HCT116 (cell line): ENCODE results near the gene KIFC3. TPM values are rescaled to one million over a fixed set of nuclear protein-coding genes. Genes with fewer than 3 reads are reported as not detected.
"Not testable (repeated sequence)": the region's sequence is repeated elsewhere in the genome, so short reads cannot be mapped to it uniquely, and the experiment has no call there.

ENCODE experiments used
- ATAC-seq: fragments of 200-7000 bp; cut with Tn5 transposase; 2 replicates; pipeline ENCODE4 v1.9.1; 2020; ENCODE audit warnings: mild to moderate bottlenecking, moderate library complexity
- BruUV-seq: library from RNA; stranded (reverse); fragments of 400-500 nt; replicated peaks from 2 replicates; lab custom pipeline; 2021; lab: Mats Ljungman, UMichigan
- CTCF ChIA-PET: fragments of 300-600 bp; sonication (Branson Sonifier 250); formaldehyde crosslinking; loops from one replicate; lab custom pipeline; 2021; ENCODE audit warnings: antibody characterized with exemption; lab: Charles Lee
- POLR2A ChIA-PET: fragments of 300-600, 350-600 bp; sonication (Branson Sonifier 250); formaldehyde crosslinking; loops from one replicate; lab custom pipeline; 2021; ENCODE audit warnings: antibody characterized with exemption; lab: Charles Lee
- RAD21 ChIA-PET, 2 experiments: fragments of 300-600 bp; sonication (Branson Sonifier 250); formaldehyde crosslinking; loops; one replicate each; lab custom pipeline; 2023; ENCODE audit warnings: low total read pairs in 2 of 2; ENCODE audit not compliant: uncharacterized antibody in 2 of 2, unreplicated experiment in 2 of 2, low non-redundant PET in 1 of 2; lab: Charles Lee
- DNase-seq: peaks from one replicate; pipeline ENCODE4 v3.0.0-alpha.2; 2010; ENCODE audit warnings: low read depth, low spot score
- H2AFZ ChIP-seq: fragments of 200-600 bp; shearing (Covaris generic), sonication (generic); 2 replicates; pipeline ENCODE4 v1.6.1; 2017; ENCODE audit warnings: low read depth, mixed run types, mixed read lengths, antibody characterized with exemption, low read length; ENCODE audit not compliant: poor library complexity, severe bottlenecking
- H3K27ac ChIP-seq: 2 replicates; pipeline ENCODE4 v1.5.1; 2012; ENCODE audit warnings: low read depth, low read length
- H3K27me3 ChIP-seq: fragments of 200-600 bp; sonication (generic); 2 replicates; pipeline ENCODE4 v1.6.1; 2016; ENCODE audit warnings: mixed run types, low read length, mixed read lengths; ENCODE audit not compliant: insufficient read depth
- H3K36me3 ChIP-seq, 2 experiments: fragments of 200-500 bp in 1 of 2; fragments of 200-600 bp in 1 of 2; sonication (Bioruptor generic) in 1 of 2; sonication (generic) in 1 of 2; 2 replicates each; pipeline versions ENCODE4 v1.5.1 to v1.6.1; 2014 to 2016; ENCODE audit warnings: low read length in 2 of 2, inconsistent platforms in 1 of 2, mixed read lengths in 1 of 2, mixed run types in 1 of 2; ENCODE audit not compliant: insufficient read depth in 2 of 2, control insufficient read depth in 1 of 2
- H3K4me1 ChIP-seq, 2 experiments: fragments of 200-600 bp in 1 of 2; sonication (generic) in 1 of 2; 2 replicates each; pipeline versions ENCODE4 v1.5.1 to v1.6.1; 2012 to 2017; ENCODE audit warnings: low read length in 2 of 2, inconsistent platforms in 1 of 2, mild to moderate bottlenecking in 1 of 2, mixed read lengths in 1 of 2, mixed run types in 1 of 2, moderate library complexity in 1 of 2; ENCODE audit not compliant: insufficient read depth in 2 of 2, control insufficient read depth in 1 of 2
- H3K4me2 ChIP-seq: fragments of 200-600 bp; sonication (generic); 2 replicates; pipeline ENCODE4 v1.6.1; 2017; ENCODE audit warnings: mixed run types, low read length, mixed read lengths
- H3K4me3 ChIP-seq, 2 experiments: fragments of 200-600 bp in 1 of 2; sonication (generic) in 1 of 2; replicated peaks in 1 of 2; 2 replicates each; pipeline ENCODE4 v1.5.1; 2011 to 2016; ENCODE audit warnings: low read length in 2 of 2, control low read depth in 1 of 2, low read depth in 1 of 2, mild to moderate bottlenecking in 1 of 2, mixed read lengths in 1 of 2, mixed run types in 1 of 2
- H3K79me2 ChIP-seq: fragments of 200-600 bp; sonication (generic); 2 replicates; pipeline ENCODE4 v1.6.1; 2017; ENCODE audit warnings: mild to moderate bottlenecking, mixed run types, low read length, moderate library complexity, mixed read lengths; ENCODE audit not compliant: insufficient read depth
- H3K9ac ChIP-seq: fragments of 200-600 bp; sonication (generic); 2 replicates; pipeline ENCODE4 v1.6.1; 2016; ENCODE audit warnings: low read length, mixed read lengths
- H3K9me2 ChIP-seq: fragments of 200-600 bp; sonication (generic), shearing (Covaris generic); 2 replicates; pipeline ENCODE4 v1.6.1; 2017; ENCODE audit warnings: mixed run types, mild to moderate bottlenecking, moderate library complexity; ENCODE audit not compliant: insufficient read depth
- H3K9me3 ChIP-seq, 2 experiments: fragments of 200-500 bp in 1 of 2; fragments of 200-600 bp in 1 of 2; sonication (Bioruptor generic) in 1 of 2; sonication (generic) in 1 of 2; 2 replicates each; pipeline ENCODE4 v1.6.1; 2014 to 2017; ENCODE audit warnings: low read length in 2 of 2, mixed read lengths in 2 of 2, inconsistent platforms in 1 of 2, low read depth in 1 of 2, mild to moderate bottlenecking in 1 of 2, mixed run types in 1 of 2, moderate library complexity in 1 of 2; ENCODE audit not compliant: control insufficient read depth in 1 of 2, insufficient read depth in 1 of 2
- H4K20me1 ChIP-seq: fragments of 200-600 bp; sonication (generic), shearing (Covaris generic); 2 replicates; pipeline ENCODE4 v1.6.1; 2017; ENCODE audit warnings: mixed run types, mild to moderate bottlenecking, moderate library complexity; ENCODE audit not compliant: insufficient read depth
- CBX3 ChIP-seq: IDR thresholded peaks from 2 replicates; pipeline ENCODE4 v1.6.1; 2012; ENCODE audit warnings: low read depth
- EZH2 ChIP-seq: fragments of 200-600 bp; sonication (generic); IDR thresholded peaks from 2 replicates; pipeline ENCODE4 v1.6.1; 2017; ENCODE audit warnings: antibody characterized with exemption, mixed run types
- JUND ChIP-seq: IDR thresholded peaks from 2 replicates; pipeline ENCODE4 v1.6.1; 2012
- RAD21 ChIP-seq: IDR thresholded peaks from 2 replicates; pipeline ENCODE4 v1.6.1; 2012; ENCODE audit warnings: low read depth, mild to moderate bottlenecking
- SIN3A ChIP-seq: IDR thresholded peaks from 2 replicates; pipeline ENCODE4 v1.6.1; 2012; ENCODE audit warnings: low read depth
- SP1 ChIP-seq: IDR thresholded peaks from 2 replicates; pipeline ENCODE4 v1.6.1; 2012; ENCODE audit warnings: low read depth
- YY1 ChIP-seq: IDR thresholded peaks from 2 replicates; pipeline ENCODE4 v1.6.1; 2011; ENCODE audit warnings: low read length, low read depth, moderate library complexity, mild to moderate bottlenecking; ENCODE audit not compliant: insufficient replicate concordance; ENCODE audit errors: extremely low read depth
- intact Hi-C: fragments of 100-400 bp; cut with micrococcal nuclease; formaldehyde crosslinking; loops from 2 replicates; pipeline ENCODE4 v1.10.0; 2022
- total RNA-seq: library from RNA; stranded (reverse); gene quantifications from one replicate; pipeline ENCODE4 v1.2.1, GENCODE V29; 2021; ENCODE audit not compliant: unreplicated experiment

The KIFC3 gene
- total RNA-seq, 1 experiment from 2014 or later, result 31.9 TPM

DNA sequence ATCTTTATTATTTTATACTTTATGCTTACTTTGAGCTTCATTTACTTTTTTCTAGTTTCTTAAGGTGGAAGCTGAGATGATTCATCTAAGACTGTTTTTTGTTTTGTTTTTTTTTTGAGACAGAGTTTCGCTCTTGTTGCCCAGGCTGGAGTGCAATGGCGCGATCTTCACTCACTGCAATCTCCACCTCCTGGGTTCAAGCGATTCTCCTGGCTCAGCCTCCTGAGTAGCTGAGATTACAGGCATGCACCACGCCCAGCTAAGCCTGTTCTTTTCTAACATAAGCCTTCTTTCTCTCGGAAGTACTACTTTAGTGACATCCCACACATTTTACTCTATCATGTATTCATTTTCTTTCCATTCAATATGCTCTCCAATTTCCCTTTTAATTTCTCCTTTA lies 89.7 kb downstream of the KIFC3 start:
- H3K4me3 ChIP-seq, H3K4me1 ChIP-seq, H3K9me2 ChIP-seq, H3K27ac ChIP-seq, POLR2A ChIA-PET, intact Hi-C loops, BruUV-seq, H3K9me3 ChIP-seq, H2AFZ ChIP-seq, H4K20me1 ChIP-seq, H3K36me3 ChIP-seq, ATAC-seq, DNase-seq, CTCF ChIA-PET, H3K4me2 ChIP-seq, H3K9ac ChIP-seq, H3K79me2 ChIP-seq: not testable (repeated sequence)
- RAD21 ChIA-PET, result interaction anchor here in 1 of 2 experiments (0.6 kb wide), 1 partner anchor 18 kb away, joined by 3 read pairs; the partner anchor contains the start of gene DRC7
- H3K27me3 ChIP-seq, result peaks cover 17% of the 10 kb centered on the region

GRCh38 chr16:57711993-57712392 lies 90.3 kb downstream of the KIFC3 start:
- BruUV-seq, result no TSS peak
- ChIA-PET RAD21 (interaction anchor here in 1 of 2 experiments (0.6 kb wide), 1 partner anchor 17 kb away, joined by 3 read pairs; the partner anchor contains the start of gene DRC7), CTCF (no interaction called here)

GRCh38 chr16:57711346-57711745 lies 90.9 kb downstream of the KIFC3 start:
- intact Hi-C loops, result no loop called here
- H3K27ac ChIP-seq, result no peak overlapping the region
- no peak overlapping the region for H2AFZ ChIP-seq
- peaks cover 17% of the 10 kb centered on the region for H3K27me3 ChIP-seq
- H3K4me2 ChIP-seq, result no peak overlapping the region
- BruUV-seq, result no TSS peak
- H3K79me2 ChIP-seq, result no peaks in the 10 kb centered on the region
- H3K4me3 ChIP-seq, result no peak overlapping the region
- no peaks in the 10 kb centered on the region for H4K20me1 ChIP-seq
- DNase-seq, result no peak
- no peaks in the 10 kb centered on the region for H3K4me1 ChIP-seq
- H3K36me3 ChIP-seq, result no peaks in the 10 kb centered on the region
- TF ChIP-seq RAD21, result no peak
- no peak for TF ChIP-seq YY1
- ChIA-PET RAD21 (no interaction called here), POLR2A (no interaction called here), CTCF (no interaction called here)
- ATAC-seq, result no peak
- no peaks in the 10 kb centered on the region for H3K9me3 ChIP-seq
- H3K9me2 ChIP-seq, result no peaks in the 10 kb centered on the region
- no peak overlapping the region for H3K9ac ChIP-seq

More at GRCh38 chr16:57711993-57712392, 90.3 kb downstream of the KIFC3 start:
- POLR2A ChIA-PET, result no interaction called here
- Histone ChIP-seq H4K20me1 (no peaks in the 10 kb centered on the region), H3K36me3 (no peaks in the 10 kb centered on the region), H3K4me3 (no peak overlapping the region), H3K9me3 (no peaks in the 10 kb centered on the region), H3K9ac (no peak overlapping the region), H3K27me3 (peaks cover 17% of the 10 kb centered on the region), H2AFZ (no peak overlapping the region), H3K79me2 (no peaks in the 10 kb centered on the region), H3K27ac (no peak overlapping the region), H3K4me1 (no peaks in the 10 kb centered on the region), H3K9me2 (no peaks in the 10 kb centered on the region), H3K4me2 (no peak overlapping the region)
- no peak for ATAC-seq
- intact Hi-C loops, result no loop called here
- no peak for TF ChIP-seq SP1
- no peak for TF ChIP-seq YY1
- no peak for TF ChIP-seq SIN3A
- no peak for TF ChIP-seq EZH2
- TF ChIP-seq JUND, result no peak
- TF ChIP-seq CBX3, result no peak
- no peak for DNase-seq
